Measurements from ENCODE around the gene CLEC9A.

DNA sequence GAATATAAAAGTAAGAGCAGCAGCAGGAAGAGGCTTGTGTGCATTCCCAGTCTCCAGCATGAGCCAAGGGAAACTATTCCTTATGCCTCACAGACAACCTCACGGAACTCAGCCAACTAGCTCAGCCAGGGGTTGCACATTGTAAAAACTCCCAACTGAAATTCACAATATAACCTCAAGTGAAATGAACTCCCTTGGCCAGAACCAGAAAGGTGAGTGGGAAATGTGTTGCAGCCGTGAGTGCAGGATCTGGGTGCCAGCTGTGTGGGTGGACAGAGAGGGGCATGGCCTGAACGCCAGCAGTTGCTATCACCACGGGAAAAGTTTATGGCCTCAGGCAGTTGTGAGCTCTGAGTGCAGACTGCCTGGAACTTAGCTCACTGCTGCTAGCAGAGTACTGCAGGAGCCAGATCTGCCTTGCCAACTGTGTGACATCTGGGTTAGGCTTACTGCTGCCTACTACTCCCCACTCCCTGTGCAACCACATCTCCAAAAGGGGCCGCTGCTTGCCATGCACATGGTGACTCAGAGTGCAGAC is 70.6 kb downstream of the CLEC9A start:
- no peak for TF ChIP-seq TAF1 (IDR thresholded peaks at IDR 0.05; ENCODE audit: low read depth)
- TF ChIP-seq, protein P1, sequence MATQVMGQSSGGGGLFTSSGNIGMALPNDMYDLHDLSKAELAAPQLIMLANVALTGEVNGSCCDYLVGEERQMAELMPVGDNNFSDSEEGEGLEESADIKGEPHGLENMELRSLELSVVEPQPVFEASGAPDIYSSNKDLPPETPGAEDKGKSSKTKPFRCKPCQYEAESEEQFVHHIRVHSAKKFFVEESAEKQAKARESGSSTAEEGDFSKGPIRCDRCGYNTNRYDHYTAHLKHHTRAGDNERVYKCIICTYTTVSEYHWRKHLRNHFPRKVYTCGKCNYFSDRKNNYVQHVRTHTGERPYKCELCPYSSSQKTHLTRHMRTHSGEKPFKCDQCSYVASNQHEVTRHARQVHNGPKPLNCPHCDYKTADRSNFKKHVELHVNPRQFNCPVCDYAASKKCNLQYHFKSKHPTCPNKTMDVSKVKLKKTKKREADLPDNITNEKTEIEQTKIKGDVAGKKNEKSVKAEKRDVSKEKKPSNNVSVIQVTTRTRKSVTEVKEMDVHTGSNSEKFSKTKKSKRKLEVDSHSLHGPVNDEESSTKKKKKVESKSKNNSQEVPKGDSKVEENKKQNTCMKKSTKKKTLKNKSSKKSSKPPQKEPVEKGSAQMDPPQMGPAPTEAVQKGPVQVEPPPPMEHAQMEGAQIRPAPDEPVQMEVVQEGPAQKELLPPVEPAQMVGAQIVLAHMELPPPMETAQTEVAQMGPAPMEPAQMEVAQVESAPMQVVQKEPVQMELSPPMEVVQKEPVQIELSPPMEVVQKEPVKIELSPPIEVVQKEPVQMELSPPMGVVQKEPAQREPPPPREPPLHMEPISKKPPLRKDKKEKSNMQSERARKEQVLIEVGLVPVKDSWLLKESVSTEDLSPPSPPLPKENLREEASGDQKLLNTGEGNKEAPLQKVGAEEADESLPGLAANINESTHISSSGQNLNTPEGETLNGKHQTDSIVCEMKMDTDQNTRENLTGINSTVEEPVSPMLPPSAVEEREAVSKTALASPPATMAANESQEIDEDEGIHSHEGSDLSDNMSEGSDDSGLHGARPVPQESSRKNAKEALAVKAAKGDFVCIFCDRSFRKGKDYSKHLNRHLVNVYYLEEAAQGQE (IDR thresholded peaks at IDR 0.05; ENCODE audit: low read depth): no peak
- TF ChIP-seq EP300 (IDR thresholded peaks at IDR 0.05; ENCODE audit: borderline replicate concordance): no peak
- no peak for TF ChIP-seq NFIC (IDR thresholded peaks at IDR 0.05)
- no peak for TF ChIP-seq MAX (IDR thresholded peaks at IDR 0.05)
- TF ChIP-seq, protein P2, sequence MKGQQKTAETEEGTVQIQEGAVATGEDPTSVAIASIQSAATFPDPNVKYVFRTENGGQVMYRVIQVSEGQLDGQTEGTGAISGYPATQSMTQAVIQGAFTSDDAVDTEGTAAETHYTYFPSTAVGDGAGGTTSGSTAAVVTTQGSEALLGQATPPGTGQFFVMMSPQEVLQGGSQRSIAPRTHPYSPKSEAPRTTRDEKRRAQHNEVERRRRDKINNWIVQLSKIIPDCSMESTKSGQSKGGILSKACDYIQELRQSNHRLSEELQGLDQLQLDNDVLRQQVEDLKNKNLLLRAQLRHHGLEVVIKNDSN (IDR thresholded peaks at IDR 0.05): no peak
- TF ChIP-seq FOXM1 (IDR thresholded peaks at IDR 0.05; ENCODE audit: borderline replicate concordance, low read depth): no peak

Measured in Ishikawa (cell line).